GM19397 (cell line): ENCODE data around the gene JPH3.
"Not testable (repeated sequence)": the region's sequence is repeated elsewhere in the genome, so short reads cannot be mapped to it uniquely, and the experiment has no call there.

ENCODE experiments used
- ATAC-seq: cut with Tn5 transposase; IDR thresholded peaks from one replicate; pipeline ENCODE4 v1.9.1; 2021; ENCODE audit warnings: mild to moderate bottlenecking, moderate library complexity; ENCODE audit not compliant: unreplicated experiment

JPH3 gene

DNA sequence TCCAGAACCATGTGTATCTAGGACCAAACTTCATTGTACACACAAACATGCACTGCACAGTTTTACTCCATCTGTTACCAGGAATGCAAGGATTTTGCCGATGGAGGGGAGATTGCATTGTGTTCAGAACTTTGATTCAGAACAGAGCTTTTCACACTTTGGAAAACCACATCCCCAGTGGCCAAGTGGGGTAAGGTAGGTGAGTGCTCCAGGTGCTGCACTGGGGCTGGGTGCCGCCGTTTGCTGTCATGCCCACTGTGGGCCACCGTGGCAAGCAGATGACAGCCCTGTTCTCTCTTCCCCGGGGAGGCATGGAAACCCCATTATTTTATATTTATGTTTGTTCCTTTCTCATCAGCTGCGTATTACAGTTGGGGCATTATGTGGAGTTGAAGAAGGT is 29.3 kb upstream of the JPH3 start:
- ATAC-seq = no peak

DNA sequence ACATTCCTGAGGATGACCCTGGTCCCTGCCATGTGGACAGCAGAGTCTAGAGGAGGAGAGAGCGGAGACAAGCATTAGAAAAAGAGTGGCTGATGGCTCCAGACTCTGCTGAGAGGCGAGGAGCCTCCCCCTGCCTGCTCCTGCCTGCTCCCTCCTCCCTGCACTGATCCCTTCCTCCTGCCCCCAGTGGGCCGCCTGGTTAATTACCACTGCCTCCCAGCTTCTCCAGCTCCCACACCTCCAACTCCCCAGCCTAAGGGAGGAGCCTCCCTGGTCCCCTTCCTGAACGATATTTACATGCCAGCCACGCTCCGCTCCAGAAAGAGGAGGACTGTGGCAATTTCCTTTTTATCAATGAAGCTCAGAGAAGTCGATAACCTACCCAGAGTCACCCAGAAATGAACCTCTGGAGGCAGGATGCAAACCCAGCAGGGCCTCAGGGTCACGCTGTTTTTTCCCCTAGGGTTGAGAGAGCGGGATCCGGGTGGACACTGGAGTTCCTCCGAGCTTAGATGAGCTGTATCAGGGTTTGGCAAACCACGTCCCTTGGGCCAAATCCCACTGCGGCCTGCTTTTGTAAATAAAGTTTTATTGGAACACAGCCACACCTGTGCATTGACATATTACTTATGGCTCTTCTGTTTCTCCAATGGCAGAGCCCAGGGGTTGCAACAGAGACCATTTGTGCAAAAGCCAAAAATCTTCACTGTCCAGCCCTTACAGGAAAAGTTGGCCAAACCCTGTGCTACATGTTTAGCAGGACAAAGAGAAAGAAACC is 27.1 kb upstream of the JPH3 start:
- ATAC-seq = no peak

DNA sequence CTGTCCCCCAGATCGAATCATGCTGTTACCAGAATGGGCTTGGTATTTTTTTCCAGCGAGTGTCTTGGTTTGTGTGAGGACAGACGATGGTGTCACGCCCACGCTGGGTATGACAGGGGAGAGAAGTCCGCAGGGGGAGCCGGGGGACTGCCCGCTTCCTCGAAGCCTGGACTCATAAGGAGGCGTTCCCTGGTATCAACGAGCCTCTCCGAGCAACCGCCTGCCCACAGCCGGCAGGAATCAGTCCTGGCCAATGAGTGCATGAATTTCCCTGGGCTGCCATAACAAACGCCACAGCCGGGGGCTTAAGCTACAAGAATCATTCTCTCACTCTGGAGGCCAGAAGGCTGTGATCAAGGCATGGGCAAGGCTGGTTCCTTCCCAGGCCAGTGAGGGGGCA is 26.1 kb upstream of the JPH3 start:
- no peak for ATAC-seq

DNA sequence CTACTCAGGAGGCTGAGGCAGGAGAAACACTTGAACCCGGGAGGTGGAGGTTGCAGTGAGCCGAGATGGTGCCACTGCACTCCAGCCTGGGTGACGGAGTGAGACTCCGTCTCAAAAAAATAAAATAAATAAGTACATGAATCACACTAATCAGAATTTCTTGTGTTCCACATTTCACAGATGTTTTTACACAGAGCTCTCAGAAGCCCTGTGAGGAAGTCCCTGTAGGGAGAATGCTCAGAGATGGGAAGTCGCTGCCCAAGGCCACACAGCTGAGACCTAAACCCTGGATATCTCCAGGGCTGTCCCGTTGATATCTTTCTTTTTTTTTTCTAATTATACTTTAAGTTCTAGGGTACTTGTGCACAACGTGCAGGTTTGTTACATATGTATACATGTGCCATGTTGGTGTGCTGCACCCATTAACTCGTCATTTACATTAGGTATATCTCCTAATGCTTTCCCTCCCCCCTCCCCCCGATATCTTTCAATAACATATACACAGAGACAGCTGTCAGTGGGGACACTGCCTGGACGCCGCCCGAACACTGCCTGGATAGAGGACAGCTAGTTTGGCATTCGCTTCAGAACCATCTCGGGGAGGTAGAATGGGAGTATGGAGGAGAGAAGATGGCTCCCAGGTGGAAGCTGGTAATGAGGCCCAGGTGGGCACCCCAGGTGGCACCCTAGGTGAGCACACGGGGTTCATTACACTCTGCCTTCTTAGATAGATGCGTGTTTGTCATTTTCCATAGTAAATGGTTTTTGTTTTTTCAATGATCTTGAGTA is 24.0 kb upstream of the JPH3 start:
- ATAC-seq = not testable (repeated sequence)

- ATAC-seq = no peak
Measured at GRCh38 chr16:87579691-87580090, 22.6 kb upstream of the JPH3 start.

GRCh38 chr16:87580855-87581261 is 21.4 kb upstream of the JPH3 start:
- ATAC-seq = no peak

DNA sequence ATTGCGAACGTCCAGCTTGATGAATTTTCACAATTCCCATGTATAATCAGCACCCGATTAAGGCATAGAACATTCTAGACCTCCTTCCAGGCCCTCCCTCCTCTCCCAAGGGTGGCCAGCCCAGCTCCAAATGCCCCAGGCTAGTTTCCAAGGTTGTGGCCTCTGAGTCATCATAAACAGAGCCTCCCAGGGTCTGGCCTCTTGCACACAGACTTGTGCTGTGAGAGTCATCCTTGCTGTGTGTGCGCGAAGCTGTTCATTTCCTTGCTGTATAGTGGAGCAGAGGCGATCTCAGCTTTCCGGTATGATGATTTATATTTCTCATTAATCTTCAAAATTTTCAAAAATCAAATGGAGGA is 20.5 kb upstream of the JPH3 start:
- ATAC-seq = no peak

- no peak for ATAC-seq
Measured at GRCh38 chr16:87582216-87582965, 19.9 kb upstream of the JPH3 start.

- ATAC-seq = no peak
Measured at GRCh38 chr16:87582966-87583325, 19.4 kb upstream of the JPH3 start.

- ATAC-seq = no peak
Measured at GRCh38 chr16:87583453-87584131, 18.7 kb upstream of the JPH3 start.

GRCh38 chr16:87584271-87584670 is 18.0 kb upstream of the JPH3 start:
- no peak for ATAC-seq

DNA sequence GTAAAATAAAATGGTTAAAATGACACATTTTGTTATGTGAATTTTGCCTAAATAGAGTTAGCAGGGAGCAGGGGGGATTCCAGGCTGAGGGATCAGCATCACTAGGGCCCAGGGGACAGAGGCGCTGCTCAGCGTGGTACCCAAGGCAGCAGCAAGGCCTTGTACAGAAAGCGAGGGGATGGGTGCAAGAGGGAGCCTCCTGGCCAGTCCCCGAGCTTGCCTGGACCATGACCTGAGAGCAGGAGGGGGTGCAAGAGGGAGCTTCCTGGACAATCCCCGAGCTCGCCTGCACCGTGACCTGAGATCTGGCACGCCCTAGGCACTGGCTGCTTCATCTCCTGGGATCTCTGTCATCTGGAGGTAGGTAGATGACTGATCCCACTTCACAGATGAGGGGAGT is 17.3 kb upstream of the JPH3 start:
- ATAC-seq = no peak

GRCh38 chr16:87585442-87586200 is 16.7 kb upstream of the JPH3 start:
- no peak for ATAC-seq

- ATAC-seq = no peak
Measured at GRCh38 chr16:87586201-87586782, 16.0 kb upstream of the JPH3 start.

DNA sequence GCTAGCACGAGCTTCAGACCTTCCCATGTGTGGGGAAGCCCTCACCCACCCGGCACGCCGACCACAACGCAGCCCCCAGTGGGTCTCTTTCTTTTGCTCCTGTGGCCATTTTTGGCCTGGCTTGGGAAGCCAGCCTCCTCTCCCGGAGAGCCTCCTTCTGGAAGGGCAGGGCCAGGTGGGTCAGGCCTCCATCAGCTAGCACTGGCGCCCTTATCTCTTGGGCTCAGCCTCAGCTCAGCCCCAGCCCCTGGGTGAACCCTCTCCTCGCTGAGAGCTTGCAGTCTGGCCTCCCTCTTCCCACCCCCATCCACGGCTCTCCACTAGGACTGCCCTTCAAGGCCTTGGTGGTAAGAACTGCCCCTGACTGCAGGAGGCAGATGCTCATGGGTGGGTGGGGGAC is 14.7 kb upstream of the JPH3 start:
- ATAC-seq = no peak

DNA sequence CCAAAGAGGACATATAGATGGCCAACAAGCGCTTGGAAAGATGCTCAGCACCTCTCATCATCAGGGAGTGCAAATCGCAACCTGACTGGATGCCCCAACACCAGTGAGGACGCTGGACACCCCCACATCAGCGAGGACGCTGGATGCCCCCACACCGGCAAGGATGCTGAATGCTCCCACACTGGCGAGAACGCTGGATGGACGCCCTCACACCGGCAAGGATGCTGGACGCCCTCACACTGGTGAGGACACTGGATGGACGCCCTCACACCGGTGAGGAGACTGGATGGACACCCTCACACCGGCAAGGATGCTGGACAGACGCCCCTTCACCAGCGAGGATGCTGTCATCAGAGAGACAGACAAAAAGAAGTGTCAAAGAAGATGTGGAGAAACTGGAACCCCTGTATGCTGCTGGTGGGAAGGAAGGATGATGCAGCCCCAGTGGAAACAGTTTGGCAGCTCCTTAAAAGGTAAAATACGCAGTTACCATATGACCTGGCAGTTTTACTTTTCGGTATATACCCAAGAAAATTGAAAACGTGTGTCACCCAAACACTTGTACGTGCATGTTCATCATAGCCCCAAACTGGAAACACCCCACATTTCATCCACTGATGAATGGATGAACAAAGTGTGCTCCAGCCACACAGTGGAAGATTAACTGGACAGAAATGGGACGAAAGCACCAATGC is 10.1 kb upstream of the JPH3 start:
- ATAC-seq = no peak

DNA sequence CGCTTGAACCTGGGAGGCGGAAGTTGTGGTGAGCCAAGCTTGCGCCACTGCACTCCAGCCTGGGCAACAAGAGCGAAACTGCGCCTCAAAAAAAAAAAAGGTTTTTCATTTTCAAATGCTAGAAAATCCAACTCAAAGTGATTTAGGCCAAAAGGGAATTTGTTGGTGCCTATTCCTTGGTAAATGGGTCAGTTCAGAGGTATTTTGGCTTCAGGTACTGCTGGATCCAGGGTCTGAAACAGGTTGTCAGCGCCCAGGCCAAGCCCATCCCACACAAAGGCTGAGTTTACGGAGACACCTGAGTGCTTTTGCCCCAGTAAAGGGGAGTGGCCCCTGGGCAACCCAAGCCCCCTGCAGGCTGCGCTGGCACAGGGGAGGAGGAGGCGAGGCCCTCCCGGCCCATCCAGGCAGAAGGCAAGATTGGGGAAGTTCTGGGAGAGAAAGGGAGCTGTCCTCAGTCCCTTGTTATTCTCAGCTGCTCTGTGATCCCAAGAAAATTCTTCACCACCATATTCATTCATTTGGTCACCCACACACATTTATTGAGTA is 8.5 kb upstream of the JPH3 start:
- ATAC-seq = no peak

DNA sequence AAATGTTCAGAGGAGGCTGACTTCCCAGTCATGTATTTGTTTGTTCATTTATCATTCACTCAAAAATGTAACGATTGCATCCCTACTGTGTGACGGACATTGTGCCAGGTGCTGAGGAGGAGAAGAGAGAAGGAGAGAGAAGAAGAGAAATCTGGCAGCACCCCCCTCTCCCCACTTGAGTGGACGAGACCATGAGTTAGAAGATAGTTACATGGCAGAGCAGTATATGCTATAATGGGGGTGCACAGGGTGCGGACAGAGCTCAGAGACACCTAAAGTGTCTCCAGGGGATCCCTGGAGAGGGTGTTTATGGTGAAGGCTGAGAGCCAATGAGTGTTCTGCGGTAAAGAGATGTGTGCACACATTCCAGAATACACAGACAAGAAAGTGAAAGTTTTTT is 6.6 kb upstream of the JPH3 start:
- no peak for ATAC-seq

- no peak for ATAC-seq
Measured at GRCh38 chr16:87597324-87597830, 4.9 kb upstream of the JPH3 start.
